IPS-18c (cell line): ENCODE measurements around the gene DHX8.
A peak's percentile ranks its signal among the peaks of the same experiment; 100 is the strongest.
"Not testable (repeated sequence)": the region's sequence is repeated elsewhere in the genome, so short reads cannot be mapped to it uniquely, and the experiment has no call there.

Experiments used
- H3K4me3 ChIP-seq: 2 replicates; pipeline ENCODE4 v1.7.0; 2013; ENCODE audit warnings: low read depth, mild to moderate bottlenecking, low read length, moderate library complexity; ENCODE audit not compliant: insufficient read depth
- H3K9me3 ChIP-seq: one replicate; pipeline ENCODE4 v1.6.1; 2013; ENCODE audit warnings: mild to moderate bottlenecking, low read length, moderate library complexity; ENCODE audit not compliant: control insufficient read depth, insufficient read depth

The DHX8 gene

DNA sequence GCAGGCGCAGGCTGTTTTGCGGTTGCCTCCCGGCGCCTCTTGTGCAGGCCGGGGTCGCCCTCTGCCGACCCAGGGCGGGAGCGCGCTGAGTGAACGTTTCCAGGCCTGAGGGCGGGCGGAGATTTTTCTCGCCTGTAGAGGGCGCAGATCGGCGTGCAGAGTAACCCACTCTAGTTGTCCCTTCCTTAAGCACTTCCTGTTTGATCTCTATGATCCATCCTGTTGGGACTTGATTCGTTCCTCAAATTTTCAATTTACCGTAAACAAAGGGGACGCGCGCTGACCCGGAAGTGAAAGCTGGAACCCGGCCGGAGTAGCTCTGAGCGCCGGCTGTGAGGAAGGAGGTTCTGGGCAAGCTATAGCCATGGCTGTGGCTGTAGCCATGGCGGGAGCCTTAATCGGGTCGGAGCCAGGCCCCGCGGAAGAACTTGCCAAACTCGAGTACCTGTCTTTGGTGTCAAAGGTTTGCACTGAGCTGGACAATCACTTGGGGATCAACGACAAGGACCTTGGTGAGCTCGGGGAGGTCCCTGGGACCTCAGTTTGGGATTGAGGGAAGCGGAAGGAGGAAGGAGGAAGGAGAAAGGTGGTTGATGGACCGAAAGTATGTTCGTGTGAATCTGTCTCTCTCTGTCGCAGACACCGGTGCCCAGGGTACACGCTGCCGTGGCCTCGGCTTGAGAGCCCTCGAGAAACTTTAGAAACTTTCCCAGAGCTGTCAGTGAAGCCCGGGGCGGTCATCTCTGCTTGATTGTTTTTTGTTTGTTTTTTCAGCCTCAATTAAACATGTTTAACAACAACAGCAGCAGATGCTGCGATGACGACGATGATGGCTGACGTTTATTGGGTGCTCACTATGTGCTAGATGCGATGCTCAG is at the start of gene DHX8:
TSS of gene DHX8 (plus strand) at position 302 of the 878 bp plus-strand sequence. CDS start at position 365, 63 bp downstream.
- Histone ChIP-seq H3K4me3 (peak within 1 kb of the TSS; percentile 81), H3K9me3 (no peaks in the 10 kb centered on the region)

- Histone ChIP-seq H3K9me3 (no peaks in the 10 kb centered on the region), H3K4me3 (no peak overlapping the region)
These were observed 48.9 kb upstream of the DHX8 start for GRCh38 chr17:43434902-43435319.

GRCh38 chr17:43437756-43438155 is 46.0 kb upstream of the DHX8 start:
- Histone ChIP-seq H3K4me3 (no peak overlapping the region), H3K9me3 (no peaks in the 10 kb centered on the region)

DNA sequence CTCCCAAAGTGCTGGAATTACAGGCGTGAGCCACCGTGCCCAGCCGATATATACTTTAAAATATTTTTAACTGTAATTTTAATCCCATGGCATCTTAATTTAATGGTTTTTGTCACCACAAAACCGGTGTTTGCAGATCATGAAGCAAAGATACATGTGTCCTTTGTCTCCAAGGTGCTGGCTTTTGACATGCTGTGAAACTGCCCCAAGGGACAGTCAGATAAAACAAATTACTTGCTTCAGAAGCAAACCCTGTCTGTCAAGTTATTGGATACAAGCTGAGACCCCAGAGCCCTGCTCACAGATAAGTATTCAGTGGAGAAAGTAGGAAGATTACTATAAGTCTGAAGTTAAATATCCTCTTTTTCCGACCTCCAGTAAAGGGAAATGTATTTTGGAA is 45.1 kb upstream of the DHX8 start:
- H3K4me3 ChIP-seq: no peak overlapping the region
- no peaks in the 10 kb centered on the region for H3K9me3 ChIP-seq

GRCh38 chr17:43439041-43439440 is 44.7 kb upstream of the DHX8 start:
- no peaks in the 10 kb centered on the region for H3K9me3 ChIP-seq
- no peak overlapping the region for H3K4me3 ChIP-seq

- no peak overlapping the region for H3K4me3 ChIP-seq
- no peaks in the 10 kb centered on the region for H3K9me3 ChIP-seq
These were observed 41.1 kb upstream of the DHX8 start for GRCh38 chr17:43442711-43443110.

GRCh38 chr17:43443381-43443780 is 40.4 kb upstream of the DHX8 start:
- H3K4me3 ChIP-seq: no peak overlapping the region
- H3K9me3 ChIP-seq: no peaks in the 10 kb centered on the region

- no peak overlapping the region for H3K4me3 ChIP-seq
- H3K9me3 ChIP-seq: no peaks in the 10 kb centered on the region
These were observed 39.4 kb upstream of the DHX8 start for GRCh38 chr17:43444223-43445008.

GRCh38 chr17:43445009-43445589 is 38.7 kb upstream of the DHX8 start:
- H3K9me3 ChIP-seq: no peaks in the 10 kb centered on the region
- no peak overlapping the region for H3K4me3 ChIP-seq

DNA sequence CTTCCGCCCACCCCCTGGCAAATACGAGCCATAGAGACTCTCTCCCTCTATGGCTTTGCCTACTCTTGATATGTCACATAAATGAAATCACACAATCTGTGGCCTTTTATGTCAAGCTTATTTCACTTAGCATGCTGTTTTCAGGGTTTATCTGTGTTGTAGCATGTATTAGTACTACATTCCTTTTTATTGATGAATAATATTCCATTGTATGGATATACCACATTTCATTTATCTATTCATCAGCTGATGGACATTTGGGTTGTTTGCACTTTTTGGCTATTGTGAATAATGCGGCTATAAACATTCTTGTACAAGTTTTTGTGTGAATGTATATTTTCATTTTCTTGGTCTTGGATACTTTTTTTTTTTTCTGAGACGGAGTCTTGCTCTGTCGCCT is 37.0 kb upstream of the DHX8 start:
- H3K4me3 ChIP-seq: no peak overlapping the region
- peaks cover 2% of the 10 kb centered on the region for H3K9me3 ChIP-seq

GRCh38 chr17:43448720-43449469 is 34.9 kb upstream of the DHX8 start:
- Histone ChIP-seq H3K9me3 (peaks cover 2% of the 10 kb centered on the region), H3K4me3 (no peak overlapping the region)

GRCh38 chr17:43449470-43450248 is 34.1 kb upstream of the DHX8 start:
- H3K4me3 ChIP-seq: no peak overlapping the region

DNA sequence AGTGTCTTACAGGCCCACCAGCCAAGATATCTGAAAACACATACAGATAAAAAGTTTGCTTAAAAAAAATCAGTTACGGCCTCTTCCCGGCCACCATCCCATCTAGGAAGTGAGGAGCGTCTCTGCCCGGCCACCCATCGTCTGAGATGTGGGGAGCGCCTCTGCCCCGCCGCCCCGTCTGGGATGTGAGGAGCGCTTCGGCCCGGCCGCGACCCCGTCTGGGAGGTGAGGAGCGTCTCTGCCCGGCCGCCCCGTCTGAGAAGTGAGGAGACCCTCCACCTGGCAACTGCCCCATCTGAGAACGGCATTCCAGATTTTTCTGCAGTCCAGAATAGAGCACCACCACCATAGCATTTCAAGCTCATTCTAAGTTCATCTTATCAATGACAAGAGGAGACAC is 33.0 kb upstream of the DHX8 start:
- H3K4me3 ChIP-seq, H3K9me3 ChIP-seq: not testable (repeated sequence)

More at GRCh38 chr17:43449470-43450248, 34.1 kb upstream of the DHX8 start:
- peaks cover 2% of the 10 kb centered on the region for H3K9me3 ChIP-seq

DNA sequence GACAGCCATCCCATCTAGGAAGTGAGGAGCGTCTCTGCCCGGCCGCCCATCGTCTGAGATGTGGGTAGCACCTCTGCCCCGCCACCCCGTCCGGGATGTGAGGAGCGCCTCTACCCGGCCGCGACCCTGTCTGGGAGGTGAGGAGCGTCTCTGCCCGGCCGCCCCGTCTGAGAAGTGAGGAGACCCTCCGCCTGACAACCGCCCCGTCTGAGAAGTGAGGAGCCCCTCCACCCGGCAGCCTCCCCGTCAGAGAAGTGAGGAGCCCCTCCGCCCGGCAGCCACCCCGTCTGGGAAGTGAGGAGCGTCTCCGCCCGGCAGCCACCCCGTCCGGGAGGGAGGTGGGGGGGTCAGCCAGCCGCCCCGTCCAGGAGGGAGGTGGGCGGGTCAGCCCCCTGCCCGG is 32.0 kb upstream of the DHX8 start:
- not testable (repeated sequence) for H3K4me3 ChIP-seq, H3K9me3 ChIP-seq

GRCh38 chr17:43453331-43453812 is 30.4 kb upstream of the DHX8 start:
- H3K9me3 ChIP-seq: peaks cover 2% of the 10 kb centered on the region
- H3K4me3 ChIP-seq: no peak overlapping the region

GRCh38 chr17:43454868-43455267 is 28.9 kb upstream of the DHX8 start:
- Histone ChIP-seq H3K9me3 (peaks cover 2% of the 10 kb centered on the region), H3K4me3 (no peak overlapping the region)
